Measurements from ENCODE around the gene ICA1L.

DNA sequence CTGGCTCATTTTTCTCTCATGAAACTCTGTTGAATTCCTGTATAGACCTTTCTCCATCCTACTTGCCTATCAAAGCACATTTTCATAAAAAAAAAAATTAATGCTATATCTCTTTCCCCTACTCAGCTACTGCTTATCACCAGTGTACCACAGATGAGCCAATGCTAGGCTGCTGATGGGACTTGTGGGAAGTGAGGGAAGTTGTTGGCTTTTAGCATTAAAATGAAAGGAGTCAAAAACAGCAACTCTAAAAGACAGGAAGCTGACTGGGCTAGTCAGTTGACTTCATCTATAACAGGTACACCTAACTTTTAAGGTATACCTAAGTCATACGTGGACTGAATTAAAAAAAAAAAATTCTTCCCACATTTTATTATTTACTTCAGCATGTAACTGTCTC lies 134.7 kb downstream of the ICA1L start:
- no peak for TF ChIP-seq CTCF (IDR thresholded peaks at IDR 0.05; ENCODE audit: low read depth, low read length)
- TF ChIP-seq EZH2phosphoT487 (IDR thresholded peaks at IDR 0.05; ENCODE audit: low read depth) = no peak
